AG04450 (cell line): Measurements from ENCODE around the gene NXT2. TPM values are rescaled to one million over a fixed set of nuclear protein-coding genes. Genes with fewer than 3 reads are reported as not detected.
"Not testable (repeated sequence)": the region's sequence is repeated elsewhere in the genome, so short reads cannot be mapped to it uniquely, and the experiment has no call there.

Experiments used
- CTCF ChIA-PET: fragments of 300-600, 350-600 bp; formaldehyde crosslinking; extraction: SDS; loops from one replicate; lab custom pipeline; 2022; ENCODE audit warnings: antibody characterized with exemption, inconsistent platforms; lab: Charles Lee
- POLR2A ChIA-PET: fragments of 350-600 bp; formaldehyde crosslinking; extraction: SDS; loops from one replicate; lab custom pipeline; 2021; ENCODE audit warnings: antibody characterized with exemption, inconsistent platforms; lab: Yijun Ruan, JAX
- DNase-seq: peaks from one replicate; pipeline ENCODE4 v3.0.0-alpha.2; 2011; ENCODE audit warnings: low read depth, low spot score
- H3K27ac ChIP-seq: one replicate; pipeline ENCODE4 v1.5.1; 2012; ENCODE audit warnings: low read depth, low read length, control low read depth
- H3K27me3 ChIP-seq: one replicate; pipeline ENCODE4 v1.6.0; 2012; ENCODE audit warnings: low read length; ENCODE audit not compliant: control insufficient read depth, insufficient read depth
- H3K4me3 ChIP-seq: 2 replicates; pipeline ENCODE4 v1.5.1; 2011; ENCODE audit warnings: mild to moderate bottlenecking, low read depth, low read length, control low read depth
- H3K9me3 ChIP-seq: 2 replicates; pipeline ENCODE4 v1.5.1; 2012; ENCODE audit warnings: low read length; ENCODE audit not compliant: control insufficient read depth, insufficient read depth
- polyA plus RNA-seq: library from polyadenylated mRNA; depleted of rRNA; stranded (reverse); fragments of >200 nt; gene quantifications from 2 replicates; pipeline ENCODE4 v1.2.3, GENCODE V29; 2011
- TF ChIP-seq, protein P1 (sequence below): IDR thresholded peaks from 2 replicates; pipeline ENCODE4 v1.5.1; 2011; ENCODE audit warnings: low read depth, low read length, control low read depth, inconsistent platforms

Gene NXT2
- polyA plus RNA-seq, 1 experiment, result 10.5 TPM

DNA sequence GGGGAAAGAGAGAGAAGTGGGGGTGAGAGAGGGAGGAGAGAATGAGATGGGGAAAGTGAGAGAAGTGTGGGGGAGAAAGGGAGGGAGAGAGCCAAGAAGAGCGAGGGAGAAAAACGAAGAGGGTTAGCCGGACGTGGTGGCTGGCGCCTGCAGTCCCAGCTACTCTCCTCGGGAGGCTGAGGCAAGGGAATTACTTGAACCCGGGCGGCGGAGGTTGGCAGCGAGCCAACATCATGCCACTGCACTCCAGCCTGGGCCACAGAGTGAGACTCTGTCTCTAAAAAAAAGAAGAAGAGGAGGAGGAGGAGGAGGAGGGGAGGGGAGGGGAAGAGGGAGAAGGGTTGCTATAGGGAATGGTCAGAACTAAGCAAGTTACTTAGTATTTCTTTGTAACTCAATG is 1.7 kb upstream of the NXT2 start:
- Histone ChIP-seq H3K27me3 (no peaks in the 10 kb centered on the region), H3K4me3 (no peak overlapping the region), H3K9me3 (no peaks in the 10 kb centered on the region), H3K27ac (no peak overlapping the region)
- TF ChIP-seq, protein P1, sequence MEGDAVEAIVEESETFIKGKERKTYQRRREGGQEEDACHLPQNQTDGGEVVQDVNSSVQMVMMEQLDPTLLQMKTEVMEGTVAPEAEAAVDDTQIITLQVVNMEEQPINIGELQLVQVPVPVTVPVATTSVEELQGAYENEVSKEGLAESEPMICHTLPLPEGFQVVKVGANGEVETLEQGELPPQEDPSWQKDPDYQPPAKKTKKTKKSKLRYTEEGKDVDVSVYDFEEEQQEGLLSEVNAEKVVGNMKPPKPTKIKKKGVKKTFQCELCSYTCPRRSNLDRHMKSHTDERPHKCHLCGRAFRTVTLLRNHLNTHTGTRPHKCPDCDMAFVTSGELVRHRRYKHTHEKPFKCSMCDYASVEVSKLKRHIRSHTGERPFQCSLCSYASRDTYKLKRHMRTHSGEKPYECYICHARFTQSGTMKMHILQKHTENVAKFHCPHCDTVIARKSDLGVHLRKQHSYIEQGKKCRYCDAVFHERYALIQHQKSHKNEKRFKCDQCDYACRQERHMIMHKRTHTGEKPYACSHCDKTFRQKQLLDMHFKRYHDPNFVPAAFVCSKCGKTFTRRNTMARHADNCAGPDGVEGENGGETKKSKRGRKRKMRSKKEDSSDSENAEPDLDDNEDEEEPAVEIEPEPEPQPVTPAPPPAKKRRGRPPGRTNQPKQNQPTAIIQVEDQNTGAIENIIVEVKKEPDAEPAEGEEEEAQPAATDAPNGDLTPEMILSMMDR, result no peak
- CTCF ChIA-PET, result no interaction called here
- POLR2A ChIA-PET, result no interaction called here
- no peak for DNase-seq

DNA sequence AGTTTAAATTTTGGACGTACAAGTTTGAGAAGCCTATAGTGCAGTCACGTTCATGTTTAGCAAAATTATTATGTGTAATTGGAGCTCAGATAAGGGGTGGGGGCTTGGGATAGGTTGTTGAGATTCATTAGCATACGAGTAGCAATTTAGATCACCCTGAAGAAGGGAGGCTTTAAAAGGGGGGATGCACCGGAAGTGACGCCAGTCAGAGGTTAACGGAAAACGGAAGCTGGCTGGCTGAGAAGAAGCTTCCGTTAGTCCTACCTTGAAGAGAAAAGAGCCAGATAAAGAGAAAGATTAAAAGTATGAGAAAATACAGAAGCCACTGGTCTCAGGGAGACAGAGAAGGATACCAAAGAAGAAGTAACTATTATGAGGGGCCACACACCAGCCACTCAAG is 1.1 kb upstream of the NXT2 start:
- no peak overlapping the region for H3K27ac ChIP-seq
- no peak overlapping the region for H3K4me3 ChIP-seq
- no peaks in the 10 kb centered on the region for H3K9me3 ChIP-seq
- TF ChIP-seq, protein P1, result no peak
- POLR2A ChIA-PET, result no interaction called here
- no peak for DNase-seq
- CTCF ChIA-PET, result interaction anchor here (2.6 kb wide), 1 partner anchor 356 kb away, joined by 16 read pairs; no protein-coding TSS in a partner anchor
- H3K27me3 ChIP-seq, result no peaks in the 10 kb centered on the region

DNA sequence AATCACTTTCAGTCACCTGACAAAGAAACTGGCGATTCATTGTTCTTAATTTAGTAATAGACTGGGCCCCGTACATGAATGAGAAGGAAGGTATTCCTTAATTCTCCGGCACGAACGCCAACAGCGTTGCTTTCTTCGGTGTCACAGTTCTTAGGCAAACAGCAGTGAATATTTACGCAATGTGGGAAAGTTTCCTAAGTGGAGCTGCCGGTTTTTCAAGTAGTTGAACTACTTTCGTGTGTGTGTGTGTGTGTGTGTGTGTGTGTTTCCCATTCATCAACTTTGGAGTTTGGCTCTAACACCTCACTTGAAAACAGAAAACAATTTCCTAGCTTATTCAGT is 651 bp downstream of the NXT2 start:
- ChIA-PET POLR2A (interaction anchor here (0.5 to 1.0 kb wide), 4 partner anchors 11 to 94 kb away, joined by 3 to 6 read pairs (median 4); no protein-coding TSS in a partner anchor), CTCF (interaction anchor here (1.5 to 2.6 kb wide), 2 partner anchors 51 to 354 kb away, joined by 7 to 16 read pairs; no protein-coding TSS in a partner anchor)
- TF ChIP-seq, protein P1, result no peak
- Histone ChIP-seq H3K9me3 (no peaks in the 10 kb centered on the region), H3K4me3 (peak overlapping the region; percentile 69), H3K27me3 (no peaks in the 10 kb centered on the region), H3K27ac (peak overlapping the region; percentile 74)
- peak; percentile 15 for DNase-seq

DNA sequence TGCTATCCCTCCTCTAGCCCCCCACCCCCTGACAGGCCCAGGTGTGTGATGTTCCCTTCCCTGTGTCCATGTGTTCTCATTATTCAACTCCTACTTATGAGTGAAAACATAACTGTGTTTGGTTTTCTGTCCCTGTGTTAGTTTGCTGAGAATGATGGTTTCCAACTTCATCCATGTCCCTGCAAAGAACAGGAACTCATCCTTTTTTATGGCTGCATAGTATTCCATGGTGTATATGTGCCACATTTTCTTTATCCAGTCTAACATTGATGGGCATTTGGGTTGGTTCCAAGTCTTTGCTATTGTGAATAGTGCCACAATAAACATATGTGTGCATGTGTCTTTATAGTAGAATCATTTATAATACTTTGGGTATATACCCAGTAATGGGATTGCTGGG is 2.4 kb downstream of the NXT2 start:
- DNase-seq, H3K4me3 ChIP-seq, H3K9me3 ChIP-seq, H3K27me3 ChIP-seq, H3K27ac ChIP-seq, POLR2A ChIA-PET: not testable (repeated sequence)
- CTCF ChIA-PET, result interaction anchor here (1.1 kb wide), 1 partner anchor 64 kb away, joined by 3 read pairs; no protein-coding TSS in a partner anchor

DNA sequence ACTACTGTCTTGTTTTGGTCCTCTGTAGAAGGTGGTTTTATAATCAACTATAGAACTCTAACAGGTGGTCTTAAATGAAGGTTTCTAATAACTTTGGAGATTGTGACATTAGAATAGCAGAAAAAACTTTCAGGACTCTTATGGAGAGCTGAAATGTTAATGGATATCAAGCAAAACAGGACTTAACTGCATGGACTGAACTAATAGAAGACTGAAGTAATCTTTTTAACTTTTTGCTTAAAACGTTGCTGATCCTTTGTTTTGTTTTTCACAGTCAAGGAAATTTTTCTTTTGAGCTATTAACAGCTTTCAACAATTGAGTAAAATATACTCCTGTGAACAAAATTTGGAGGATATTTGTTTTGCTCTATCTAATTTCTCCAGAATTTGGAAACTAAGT is 17.2 kb downstream of the NXT2 start:
- Histone ChIP-seq H3K27me3 (no peaks in the 10 kb centered on the region), H3K9me3 (no peaks in the 10 kb centered on the region), H3K27ac (no peak overlapping the region), H3K4me3 (no peak overlapping the region)
- TF ChIP-seq, protein P1, result no peak
- CTCF ChIA-PET, result no interaction called here
- DNase-seq, result no peak
- POLR2A ChIA-PET, result no interaction called here

DNA sequence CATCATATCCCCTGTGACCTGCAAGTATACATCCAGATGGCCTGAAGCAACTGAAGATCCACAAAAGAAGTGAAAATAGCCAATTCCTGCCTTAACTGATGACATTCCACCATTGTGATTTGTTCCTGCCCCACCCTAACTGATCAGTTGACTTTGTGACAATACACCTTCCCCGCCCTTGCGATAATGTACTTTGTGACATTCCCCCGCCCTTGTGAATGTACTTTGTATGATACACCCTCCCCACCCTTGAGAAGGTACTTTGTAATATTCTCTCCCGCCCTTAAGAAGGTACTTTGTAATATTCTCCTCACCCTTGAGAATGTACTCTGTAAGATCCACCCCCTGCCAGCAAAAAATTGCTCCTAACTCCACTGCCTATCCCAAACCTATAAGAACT is 39.4 kb downstream of the NXT2 start:
- H3K27me3 ChIP-seq, H3K27ac ChIP-seq, H3K4me3 ChIP-seq, CTCF ChIA-PET, DNase-seq, H3K9me3 ChIP-seq, POLR2A ChIA-PET: not testable (repeated sequence)
